Measurements from ENCODE around the gene RELL1.

- TF ChIP-seq CTCF (IDR thresholded peaks at IDR 0.05) (no peak), POLR2A (IDR thresholded peaks at IDR 0.05) (no peak), POLR2AphosphoS5 (IDR thresholded peaks at IDR 0.05) (no peak), EP300 (IDR thresholded peaks at IDR 0.05) (no peak)
Measured at GRCh38 chr4:37646247-37646646, 39.9 kb downstream of the RELL1 start.

All from stomach (tissue), 4 donors.